HG03139 (cell line): Measurements from ENCODE around the gene TGFBR1.

Source experiments
- ATAC-seq: cut with Tn5 transposase; IDR thresholded peaks from one replicate; pipeline ENCODE4 v1.9.1; 2021; ENCODE audit not compliant: unreplicated experiment

The TGFBR1 gene

DNA sequence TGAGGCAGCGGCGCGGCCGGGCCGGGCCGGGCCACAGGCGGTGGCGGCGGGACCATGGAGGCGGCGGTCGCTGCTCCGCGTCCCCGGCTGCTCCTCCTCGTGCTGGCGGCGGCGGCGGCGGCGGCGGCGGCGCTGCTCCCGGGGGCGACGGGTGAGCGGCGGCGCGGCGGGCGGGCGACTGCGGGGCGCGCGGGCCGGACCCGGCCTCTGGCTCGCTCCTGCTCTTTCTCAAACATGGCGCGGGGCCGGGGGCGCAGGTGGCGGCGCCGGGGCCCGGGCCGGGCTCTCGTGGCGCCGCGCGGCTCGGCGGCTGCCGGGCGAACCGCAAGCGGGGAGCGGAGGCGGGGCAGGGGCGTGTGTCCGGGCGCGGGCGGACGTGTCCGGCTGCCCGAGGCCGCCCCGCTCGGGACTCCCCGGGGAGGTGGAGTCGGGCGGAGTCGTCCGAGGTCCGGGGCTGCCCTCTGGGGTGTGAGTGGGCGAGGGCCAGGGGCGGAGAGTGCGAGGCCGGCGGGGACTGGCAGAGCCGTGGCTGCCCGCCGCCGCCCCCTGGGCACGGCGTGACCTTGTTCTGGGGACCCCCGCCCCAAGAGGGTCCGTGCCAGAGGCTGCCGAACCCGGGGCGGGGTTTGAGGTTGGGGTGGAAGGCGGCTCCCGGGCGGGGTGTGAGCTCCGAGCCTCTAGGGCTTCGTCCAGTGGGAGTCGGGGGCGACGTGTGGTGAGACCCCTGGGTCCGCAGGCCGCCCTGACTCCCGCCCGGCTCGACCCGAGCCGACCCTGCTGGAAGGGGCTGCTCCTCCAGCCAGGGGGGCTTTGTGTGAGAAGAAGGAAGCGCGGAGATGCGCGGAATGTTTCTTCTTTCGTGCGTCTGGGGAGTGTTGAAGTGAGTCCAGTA lies 485 bp downstream of the TGFBR1 start:
- peak; percentile 51 for ATAC-seq

DNA sequence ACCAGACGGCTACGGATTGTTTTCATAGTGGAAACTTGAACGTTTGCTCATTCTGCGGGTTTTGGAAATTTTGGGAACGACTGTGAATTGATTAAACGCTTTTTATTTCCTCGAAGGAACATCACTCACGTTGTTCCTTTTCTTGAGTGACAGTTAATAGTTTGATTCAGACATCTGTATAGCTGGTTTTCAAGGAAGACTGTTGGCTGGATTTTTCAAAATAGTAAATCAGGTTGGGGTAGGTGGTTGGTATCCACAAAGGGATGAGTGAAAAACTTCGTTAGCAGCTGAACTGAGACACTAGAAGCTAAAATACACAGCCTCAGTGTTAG lies 1.1 kb downstream of the TGFBR1 start:
- no peak for ATAC-seq

DNA sequence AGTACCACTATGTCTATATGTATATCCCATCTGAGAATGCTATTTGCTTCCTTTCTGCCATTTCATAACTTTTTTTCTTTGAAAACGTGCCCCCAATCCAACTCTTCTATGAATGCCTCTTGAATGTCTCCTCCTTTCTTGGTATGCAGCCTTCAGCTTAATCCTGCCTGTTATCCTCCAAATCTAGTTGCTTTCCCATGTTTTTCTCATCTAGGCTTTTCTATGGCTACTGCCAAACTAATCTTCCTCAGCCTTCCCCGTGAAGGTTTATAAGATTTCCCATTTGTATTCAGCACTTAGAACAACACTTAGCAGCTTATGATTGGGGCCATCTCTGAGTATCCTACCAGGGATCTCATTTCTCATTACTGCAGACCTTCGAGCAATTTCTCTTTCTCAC lies 2.5 kb downstream of the TGFBR1 start:
- ATAC-seq: no peak

DNA sequence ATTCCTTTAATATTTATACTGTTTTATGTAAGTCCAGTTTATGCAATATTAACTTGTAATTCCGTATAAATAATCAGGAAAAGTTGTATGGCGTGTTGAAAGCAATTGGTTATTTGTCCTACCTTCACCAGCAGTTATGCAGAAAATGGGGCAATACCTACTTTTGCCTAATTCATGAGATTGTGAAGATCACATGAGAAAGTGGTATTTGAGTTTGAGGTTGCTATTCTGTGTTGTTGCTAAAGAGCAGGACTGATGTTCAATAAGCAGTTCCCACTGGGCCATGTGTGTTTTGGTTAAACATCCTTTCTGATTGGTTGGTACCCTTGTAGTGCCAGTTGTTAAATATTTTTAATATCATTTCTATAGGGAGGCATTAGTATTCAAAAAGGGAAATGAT lies 3.2 kb downstream of the TGFBR1 start:
- ATAC-seq: no peak

DNA sequence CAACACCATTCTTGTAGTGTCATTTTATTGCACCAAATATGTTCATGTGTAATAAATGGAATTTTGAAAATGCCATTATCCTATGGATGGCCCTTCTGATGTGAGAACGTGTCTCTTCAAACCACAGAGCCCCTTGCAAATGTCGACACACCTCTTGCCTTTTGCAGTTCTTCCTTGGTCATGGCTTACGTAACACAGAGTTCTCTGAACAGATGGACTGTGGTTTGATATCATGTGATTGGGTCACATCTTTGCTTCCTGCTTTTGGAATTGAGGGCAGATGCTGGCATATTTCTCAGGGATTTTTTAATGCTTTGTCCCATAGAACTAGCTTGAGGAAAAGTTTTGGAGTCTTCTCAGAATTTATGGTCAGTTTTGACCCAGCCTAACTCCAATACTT lies 4.6 kb downstream of the TGFBR1 start:
- ATAC-seq: no peak

DNA sequence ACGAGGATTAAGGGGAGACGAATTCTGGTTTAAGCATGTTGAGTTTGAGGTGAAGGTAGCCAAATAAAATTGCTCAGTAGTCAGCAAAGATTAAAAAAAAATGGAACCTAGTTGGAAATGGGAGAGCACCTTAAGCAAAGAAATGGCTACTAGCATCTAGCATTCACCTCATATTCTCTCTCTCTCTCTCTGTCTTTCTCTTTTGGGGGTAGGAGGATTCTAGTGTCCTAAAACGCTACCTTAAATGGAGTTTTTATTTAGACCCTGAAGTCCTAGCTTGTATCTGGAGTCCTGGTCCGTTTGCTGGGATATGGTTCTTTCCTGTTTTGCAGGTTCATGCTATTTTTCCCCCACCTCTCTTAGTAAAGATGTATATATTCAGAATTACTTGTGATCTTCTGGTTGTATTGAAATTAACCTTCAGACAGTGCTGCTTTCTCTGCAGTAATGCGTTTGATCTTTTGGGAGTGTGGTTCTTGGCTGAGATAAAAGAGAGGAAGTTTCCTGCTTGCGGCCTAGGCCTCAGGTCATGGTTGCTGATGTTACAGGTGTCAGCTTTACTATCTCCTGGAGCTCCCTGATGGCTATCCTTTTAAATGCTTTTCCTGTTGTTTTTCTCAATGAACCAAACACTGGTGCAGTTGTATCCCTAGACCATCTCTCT lies 8.0 kb downstream of the TGFBR1 start:
- no peak for ATAC-seq

DNA sequence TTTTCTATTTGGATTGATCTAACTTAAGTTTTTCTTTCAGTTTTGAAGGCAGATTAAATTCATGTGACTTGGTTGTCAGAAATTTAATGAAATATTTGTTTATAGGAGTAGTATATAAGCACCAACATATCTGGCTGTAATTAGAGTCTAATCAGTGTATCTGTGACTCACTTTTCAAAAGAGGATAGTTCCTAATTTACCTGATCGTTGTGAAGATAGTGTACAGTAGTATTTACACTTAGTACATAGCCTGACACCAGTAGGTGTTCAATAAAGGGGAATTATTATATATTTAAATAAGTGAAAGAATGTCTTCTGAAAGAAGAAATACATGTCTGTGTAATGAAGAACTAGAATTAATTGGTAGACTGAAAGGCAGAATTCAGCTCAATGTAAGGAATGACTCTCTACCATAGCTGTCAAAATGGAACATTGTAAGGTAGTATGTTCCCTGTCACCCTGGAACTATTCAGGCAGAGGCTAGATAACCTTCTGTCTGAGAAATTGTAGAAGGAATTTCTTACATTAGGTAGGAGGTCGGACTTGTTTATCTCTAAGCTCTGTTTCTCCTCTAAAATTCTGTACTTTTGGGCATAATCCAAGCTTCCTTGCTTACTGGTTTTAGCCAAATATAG lies 8.6 kb downstream of the TGFBR1 start:
- no peak for ATAC-seq

DNA sequence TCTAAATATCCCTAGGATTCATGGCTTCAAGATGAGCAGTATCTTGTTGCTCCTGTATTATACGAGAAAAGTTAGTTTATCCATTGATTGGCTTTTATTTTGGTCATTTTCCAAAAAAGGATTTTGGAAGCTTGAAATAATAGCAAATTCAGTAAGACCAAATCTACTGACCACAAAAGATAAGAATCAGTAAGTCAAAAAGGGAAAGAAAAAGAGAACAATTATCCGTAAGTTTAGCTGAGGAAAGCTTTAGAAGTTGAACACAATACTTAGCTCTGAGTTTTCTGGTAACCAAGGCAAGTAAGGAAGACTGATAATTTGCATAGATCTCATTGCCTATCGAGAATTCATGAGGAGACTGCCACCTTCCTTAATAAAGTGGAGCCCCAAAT lies 9.1 kb downstream of the TGFBR1 start:
- ATAC-seq: no peak

DNA sequence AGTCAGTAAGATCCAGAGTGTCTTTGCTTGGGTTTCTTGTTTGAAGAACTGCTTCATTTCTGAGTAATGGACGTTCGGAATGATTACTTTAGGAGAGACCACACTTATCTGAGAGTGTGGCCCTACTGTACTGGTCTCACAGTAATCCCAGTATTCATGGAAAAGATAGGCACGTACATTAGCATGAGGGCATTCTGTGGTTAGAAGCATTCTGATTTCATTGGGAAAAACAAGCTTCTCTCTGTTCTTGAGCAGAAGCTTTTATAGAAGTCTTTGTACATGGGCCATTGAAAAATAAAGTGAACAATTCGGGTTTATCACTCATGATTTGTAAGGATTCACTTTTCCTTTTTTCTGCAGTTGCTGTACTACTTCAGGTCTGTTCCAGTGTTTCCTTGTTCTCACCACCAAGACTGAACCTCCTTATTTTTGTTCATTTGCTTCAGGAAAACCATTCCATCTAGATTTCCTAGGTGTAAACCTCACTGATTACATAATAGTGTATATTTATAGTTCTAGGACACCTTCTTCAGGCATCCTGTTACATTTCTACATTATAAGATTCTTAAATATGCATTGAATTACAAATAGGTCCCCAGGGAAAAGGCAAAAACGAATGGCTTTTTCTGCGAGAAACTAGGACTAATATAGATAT lies 10.1 kb downstream of the TGFBR1 start:
- no peak for ATAC-seq

DNA sequence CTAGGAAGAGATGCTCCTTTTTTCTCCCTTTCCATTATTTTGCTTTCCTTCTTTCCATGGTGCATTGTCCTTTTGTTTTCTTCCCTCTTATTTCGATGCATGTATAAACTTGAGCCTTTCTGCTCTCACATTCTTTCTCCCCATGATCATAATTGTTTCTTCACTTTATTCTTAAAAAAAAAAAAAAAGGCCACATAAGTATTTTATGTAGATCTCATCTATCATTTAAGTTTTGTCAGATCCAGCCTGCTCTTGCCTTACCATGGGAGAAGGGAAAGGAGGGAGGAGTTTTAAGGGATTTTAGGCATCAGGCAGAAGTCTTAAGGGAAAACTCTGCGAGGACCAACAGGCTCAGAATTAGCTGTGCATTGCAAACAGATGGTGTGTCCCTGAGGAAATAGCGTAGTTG lies 11.1 kb downstream of the TGFBR1 start:
- no peak for ATAC-seq

DNA sequence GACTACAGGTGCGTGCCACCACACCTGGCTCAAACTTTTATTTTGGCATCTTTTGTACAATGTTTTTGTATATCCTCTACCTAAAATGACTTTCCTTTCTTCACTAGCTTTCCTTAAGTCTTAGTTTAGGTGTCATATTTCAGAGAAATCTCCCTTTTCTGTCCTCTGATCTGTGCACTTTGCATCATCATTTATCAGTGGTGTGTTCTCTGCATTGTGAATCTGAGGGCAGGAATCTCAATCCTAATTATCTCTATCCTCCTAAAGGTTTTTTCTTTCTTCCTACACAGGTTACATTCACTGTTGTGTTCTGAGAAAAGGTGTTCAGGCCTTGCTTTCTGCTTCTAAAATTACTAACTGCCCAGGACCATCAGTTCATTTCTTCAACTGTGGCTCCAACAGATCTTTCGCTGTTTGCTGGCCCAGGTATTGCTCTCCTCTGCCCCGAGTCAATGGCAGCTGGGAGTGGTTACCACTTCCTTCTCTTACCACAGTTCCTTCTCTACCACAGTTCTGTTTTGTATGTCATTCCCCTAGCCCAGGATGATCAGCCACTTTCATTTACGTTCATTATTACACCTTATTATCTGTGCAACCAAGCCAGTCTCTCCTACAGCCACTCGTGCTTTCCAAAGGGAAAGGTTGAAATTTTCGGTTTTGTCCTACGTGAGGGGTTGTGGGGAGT lies 14.0 kb downstream of the TGFBR1 start:
- peak; percentile 98 for ATAC-seq

DNA sequence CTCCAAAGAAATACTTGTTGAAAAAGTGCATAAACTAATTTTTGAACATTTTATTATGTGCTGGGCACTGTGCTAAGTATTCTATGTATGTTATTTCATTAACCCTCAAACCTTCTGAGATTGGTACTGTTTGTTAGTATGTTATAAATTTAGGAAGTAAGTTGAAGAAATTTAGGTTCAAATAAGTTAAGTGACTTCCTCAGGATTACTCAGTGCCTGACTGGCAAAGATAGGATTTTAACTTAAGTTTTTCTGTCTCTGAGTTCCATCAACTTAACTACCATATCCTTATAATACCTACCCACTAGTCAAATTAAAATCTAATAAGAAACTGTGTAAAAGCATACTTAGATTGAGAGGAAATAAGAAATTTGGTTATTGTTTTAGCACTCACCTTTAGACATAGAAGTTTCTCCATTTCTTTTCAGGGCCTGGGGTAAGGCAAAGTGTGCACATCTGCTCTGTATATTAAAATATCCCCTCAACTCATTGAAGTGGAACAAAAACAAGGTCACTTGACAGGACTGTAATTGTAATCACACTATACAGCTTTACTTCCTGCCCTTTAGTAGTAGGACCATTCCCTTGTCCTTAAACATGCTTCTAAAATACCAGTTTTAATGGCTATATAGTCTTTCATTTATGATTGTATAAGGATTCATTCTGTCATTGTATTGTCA lies 15.2 kb downstream of the TGFBR1 start:
- no peak for ATAC-seq

DNA sequence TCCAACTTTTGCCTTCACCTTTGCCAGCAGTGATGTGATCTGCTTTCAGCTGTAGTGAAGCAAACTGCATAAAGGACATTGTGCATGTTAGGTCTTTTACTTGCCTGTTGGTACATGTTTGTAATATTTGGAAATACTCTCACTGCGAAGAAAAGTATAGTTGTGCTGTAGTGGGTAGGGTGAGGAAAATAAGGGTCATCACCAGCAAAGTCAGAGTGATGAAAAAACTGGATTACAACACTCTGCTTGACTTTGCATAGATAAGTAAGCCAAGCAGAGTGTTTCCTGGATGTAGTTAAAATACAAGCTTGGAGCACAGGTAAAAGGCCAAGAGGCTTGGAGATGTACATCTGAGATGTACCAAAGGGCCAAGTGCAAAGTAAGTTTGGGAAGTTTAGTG lies 16.7 kb downstream of the TGFBR1 start:
- ATAC-seq: no peak

DNA sequence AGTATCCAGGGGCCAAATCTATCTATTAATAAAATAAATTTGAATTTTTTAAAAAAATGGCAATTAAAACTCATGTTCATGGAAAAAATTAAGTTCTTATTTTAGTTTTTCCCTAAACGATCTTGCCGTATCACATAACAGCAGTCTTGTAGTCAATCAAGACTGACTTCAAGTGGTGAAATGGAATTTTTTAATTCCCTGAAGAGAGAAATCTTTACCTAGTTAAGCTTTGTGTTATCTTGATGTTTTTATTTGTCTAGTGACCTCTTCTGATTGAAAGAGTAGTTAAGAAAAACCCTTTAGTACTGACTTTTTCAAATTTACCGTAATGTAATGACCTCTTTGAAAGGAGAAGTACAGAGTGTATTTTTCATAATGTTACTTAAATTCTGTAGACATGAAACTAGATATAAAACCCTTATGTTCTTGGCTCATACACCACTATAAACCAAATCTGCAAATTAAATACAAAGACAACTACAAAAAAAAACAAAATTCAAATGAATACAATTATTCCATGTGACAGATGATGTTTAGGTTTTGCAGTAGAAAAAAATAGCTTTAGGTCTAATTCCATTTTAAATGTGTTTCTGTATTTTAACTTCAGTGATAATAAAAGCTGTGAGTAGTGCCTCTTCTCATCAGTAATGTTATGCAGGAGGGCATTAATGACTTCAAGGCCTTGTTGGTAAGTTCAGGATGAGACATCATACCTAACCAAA lies 19.8 kb downstream of the TGFBR1 start:
- ATAC-seq: no peak

DNA sequence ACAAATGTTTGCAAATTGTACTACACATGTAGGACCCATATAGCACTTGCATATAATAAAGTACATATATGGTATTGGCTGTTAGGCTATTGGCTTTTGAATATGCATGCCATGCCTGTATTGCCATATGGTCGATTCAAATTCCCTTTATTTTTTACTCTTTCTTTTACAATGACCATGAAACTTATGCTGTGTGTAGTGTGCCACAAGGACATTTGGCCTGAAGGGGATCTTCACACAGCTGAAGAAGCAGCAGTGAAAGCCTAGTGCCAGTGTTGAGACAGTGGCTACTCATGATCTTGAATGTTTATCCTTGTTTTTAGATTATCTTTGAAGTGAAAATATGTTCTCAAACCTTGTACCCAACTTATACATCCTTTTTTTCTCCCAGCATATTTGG lies 20.5 kb downstream of the TGFBR1 start:
- ATAC-seq: no peak

DNA sequence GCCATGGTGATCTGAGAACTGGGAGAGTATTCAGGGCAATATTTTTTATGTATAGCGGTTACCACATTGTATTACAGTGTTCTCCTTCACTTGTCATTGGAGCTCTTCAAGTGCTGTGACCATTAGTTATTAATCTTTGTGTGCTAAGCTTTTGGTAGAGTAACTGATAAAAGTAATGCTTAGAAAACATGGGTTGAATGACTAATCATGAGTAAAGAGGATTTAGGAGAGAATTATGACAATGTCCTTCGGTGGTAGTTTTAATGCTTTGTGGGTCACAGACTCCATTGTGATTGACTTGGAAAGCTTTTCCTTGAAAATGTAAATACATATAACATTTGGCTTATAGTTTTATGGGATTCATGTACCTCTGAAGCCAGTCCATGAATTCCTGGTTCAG lies 21.4 kb downstream of the TGFBR1 start:
- no peak for ATAC-seq

DNA sequence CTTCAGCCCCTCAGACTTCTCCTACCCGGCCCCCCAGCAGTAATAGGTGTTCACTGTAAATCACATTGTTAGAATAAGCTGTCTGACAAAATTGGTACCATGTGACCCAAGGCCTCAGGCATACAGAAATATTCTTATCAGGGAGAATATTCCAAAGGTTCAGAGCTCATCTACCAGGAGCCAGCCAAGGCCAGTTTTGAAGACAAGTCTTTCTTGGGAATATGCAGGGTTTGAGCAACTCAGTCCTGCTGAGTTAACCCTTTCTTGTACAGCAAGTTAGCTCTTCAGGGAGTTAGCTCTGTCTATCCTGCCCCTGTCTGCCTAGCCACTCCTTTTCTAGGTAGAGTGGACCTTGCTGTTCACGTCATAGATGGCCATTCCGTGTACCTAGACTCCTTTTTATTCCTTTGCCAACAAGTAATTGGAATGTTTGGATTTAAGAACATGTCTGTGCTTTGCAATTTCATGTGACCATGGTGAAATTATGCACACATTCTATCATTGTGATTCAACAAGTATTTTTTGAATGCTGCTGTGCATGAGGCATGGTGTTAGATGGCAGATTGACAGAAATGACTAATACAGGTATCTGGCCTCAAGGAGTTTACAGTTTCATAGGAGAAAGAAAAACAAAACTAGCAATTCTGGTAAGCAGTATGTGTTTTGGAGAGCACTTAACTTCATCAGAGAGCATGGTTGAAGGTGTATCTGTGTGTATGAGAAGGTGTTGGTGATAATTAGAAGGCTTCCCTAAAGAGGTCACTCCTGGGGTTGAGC lies 22.6 kb downstream of the TGFBR1 start:
- ATAC-seq: peak; percentile 36

DNA sequence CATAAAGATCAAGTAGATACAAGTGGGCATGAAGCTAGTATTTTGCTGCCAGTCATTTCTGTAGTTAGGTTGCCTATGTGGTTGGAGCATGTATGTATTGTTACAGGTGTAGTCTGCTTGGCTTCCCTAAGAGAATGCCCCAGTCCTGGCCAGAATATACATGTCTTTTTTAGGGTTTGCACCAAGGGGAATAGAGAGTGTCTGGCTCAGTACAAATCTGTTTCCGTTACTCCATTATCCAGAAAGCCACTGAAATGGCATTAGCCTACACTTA lies 23.2 kb downstream of the TGFBR1 start:
- peak; percentile 23 for ATAC-seq

DNA sequence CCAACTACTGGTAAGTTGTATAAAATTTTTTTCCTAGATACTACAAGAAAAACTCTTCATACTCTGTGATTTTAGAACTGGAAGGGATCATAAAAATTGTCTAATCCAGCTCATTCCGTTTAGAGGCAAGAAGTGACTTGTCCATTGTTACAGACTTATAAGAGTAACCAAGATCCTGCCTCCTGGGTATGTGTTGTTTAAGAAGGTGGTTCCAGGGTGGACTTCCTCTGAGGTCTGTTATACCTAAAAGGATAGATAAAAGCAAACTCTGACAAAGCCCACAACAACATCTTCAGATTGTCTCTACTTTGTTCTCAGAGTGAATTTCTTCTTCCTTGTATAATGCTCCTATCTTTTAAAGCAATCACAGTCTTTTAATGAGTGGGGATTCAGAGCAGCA lies 24.2 kb downstream of the TGFBR1 start:
- no peak for ATAC-seq
